GM04504 (cell line): Measurements from ENCODE around the gene CNTN5.

Source experiments
- DNase-seq: peaks from one replicate; pipeline ENCODE4 v3.0.0-alpha.2; 2012; ENCODE audit warnings: low read depth

The CNTN5 gene

GRCh38 chr11:99519095-99519494, 498.3 kb downstream of the CNTN5 start:
- DNase-seq = no peak

- DNase-seq = no peak
These were observed 501.9 kb downstream of the CNTN5 start for GRCh38 chr11:99522467-99523173.

DNA sequence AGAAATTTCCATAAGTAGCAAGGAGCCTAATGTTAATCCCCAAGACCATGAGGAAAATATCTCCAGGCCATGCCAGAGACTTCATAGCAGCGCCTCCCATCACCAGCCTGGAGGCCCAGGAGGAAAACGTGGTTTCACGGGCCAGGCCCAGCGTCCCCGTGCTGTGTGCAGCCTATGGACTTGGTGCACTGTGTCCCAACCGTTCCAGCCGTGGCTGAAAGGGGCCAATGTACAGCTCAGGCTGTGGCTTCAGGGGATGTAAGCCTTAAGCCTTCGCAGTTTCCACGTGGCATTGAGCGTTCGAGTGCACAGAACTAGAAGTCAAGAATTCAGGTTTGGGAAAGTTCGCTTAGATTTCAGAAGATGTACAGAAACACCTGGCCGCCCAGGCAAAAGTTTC, 510.7 kb downstream of the CNTN5 start:
- no peak for DNase-seq

GRCh38 chr11:99534812-99535211, 514.1 kb downstream of the CNTN5 start:
- DNase-seq = no peak

GRCh38 chr11:99535406-99535805, 514.7 kb downstream of the CNTN5 start:
- no peak for DNase-seq

DNA sequence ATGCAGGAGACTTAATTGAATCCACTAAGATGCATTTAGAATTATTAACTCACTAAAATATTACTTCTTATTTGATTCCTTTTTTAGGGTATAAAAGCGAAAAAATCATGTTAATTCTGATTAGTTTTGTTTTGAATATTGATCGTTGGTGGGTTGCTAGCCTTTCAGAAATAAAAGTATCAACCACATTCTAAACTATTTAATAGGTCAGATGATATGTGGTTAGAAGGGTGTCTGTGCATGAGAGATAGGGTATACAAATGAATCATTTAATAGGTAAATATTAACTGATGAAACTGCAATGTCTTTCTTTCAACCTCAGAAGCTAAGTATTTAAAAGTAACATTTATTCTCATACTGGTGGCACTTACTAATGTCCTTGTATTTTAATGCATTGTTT, 515.1 kb downstream of the CNTN5 start:
- DNase-seq = no peak

- no peak for DNase-seq
These were observed 516.9 kb downstream of the CNTN5 start for GRCh38 chr11:99537681-99538080.

- no peak for DNase-seq
These were observed 524.9 kb downstream of the CNTN5 start for GRCh38 chr11:99545616-99546015.

DNA sequence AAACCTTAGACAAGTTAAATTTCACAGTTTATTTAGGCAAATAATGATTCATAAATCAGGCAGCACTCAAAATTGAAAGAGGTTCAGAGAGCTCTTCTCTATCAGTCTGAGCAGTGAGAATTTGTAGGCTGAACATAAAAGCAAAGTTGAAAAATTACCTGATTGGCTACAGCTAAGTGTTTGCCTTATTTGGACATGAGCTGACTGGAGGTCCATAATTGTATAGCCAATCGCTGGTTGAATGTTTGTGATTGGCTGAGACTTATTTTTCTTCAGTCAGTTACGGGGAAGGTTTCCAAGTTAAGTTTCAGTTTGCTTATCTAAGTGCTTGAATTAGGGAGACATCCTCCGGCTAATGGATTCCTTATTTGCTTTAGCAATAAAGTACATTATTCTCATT, 527.5 kb downstream of the CNTN5 start:
- DNase-seq = no peak

DNA sequence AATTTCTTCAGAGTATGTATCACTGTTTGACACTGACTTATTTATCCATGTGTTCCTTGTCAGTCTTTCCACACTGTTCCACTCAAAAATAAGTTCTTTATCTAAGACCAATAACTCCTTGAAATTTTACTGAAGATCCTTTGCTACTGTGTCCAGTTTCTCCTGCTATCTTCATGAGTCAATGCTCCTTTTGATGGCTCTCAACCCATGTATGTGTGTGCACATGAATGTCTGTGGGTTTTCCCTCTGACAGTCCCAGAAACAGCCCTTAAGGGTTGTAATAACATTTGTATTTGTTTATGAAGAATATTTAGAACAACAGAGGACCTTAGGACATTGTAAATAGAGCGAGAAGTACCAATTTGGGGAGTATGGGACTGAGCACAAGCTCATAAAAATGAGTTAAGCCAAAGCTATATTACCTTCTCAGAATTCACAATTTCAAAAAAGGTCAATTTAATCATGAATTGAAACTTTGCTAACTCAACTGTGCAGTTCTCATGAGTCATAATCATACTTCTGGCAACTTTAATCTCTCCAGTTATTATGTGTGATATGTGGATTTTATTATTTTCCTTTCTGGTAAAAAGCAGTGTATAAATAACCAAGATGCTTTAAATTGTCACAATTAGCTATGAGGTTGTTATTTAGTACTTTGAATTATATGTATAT, 533.6 kb downstream of the CNTN5 start:
- no peak for DNase-seq

DNA sequence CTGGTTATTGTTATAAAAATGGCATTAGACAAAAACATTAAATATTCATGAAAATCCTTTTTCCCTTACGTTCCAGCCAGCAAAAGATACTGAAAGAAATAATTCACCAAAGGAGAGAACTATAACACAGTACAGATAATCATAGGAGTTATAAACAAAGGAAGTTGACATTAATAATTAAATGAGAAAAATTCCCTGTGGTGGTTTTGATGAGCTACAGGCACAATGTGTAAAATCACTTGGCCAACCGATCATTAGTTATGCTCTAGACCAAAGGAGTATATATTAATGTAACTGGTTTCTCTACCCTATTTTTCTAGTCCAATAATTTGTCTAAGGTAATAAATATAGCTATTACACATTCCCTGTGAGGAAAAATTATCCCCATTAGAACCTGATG, 534.7 kb downstream of the CNTN5 start:
- DNase-seq = no peak

DNA sequence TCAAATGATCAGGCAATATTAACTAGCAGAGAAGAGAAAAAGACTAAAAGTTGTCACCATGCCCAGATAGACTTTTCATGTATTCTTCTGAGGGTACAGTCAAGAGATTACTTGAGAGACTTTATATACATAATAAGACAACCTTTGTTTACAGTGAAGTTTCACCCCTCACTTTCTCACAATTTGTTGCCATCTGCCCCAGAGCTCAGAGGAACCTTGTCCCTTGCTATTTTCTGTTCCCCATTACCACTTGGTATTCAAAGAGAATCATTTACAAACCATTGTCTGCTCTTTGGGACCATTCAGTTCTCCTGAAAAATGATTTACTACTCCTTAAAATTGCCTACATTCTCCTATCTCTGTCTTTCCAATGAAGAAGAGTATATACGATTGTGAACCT, 544.6 kb downstream of the CNTN5 start:
- no peak for DNase-seq

- DNase-seq = no peak
These were observed 546.7 kb downstream of the CNTN5 start for GRCh38 chr11:99567334-99567956.

- DNase-seq = no peak
These were observed 548.1 kb downstream of the CNTN5 start for GRCh38 chr11:99568808-99569207.

DNA sequence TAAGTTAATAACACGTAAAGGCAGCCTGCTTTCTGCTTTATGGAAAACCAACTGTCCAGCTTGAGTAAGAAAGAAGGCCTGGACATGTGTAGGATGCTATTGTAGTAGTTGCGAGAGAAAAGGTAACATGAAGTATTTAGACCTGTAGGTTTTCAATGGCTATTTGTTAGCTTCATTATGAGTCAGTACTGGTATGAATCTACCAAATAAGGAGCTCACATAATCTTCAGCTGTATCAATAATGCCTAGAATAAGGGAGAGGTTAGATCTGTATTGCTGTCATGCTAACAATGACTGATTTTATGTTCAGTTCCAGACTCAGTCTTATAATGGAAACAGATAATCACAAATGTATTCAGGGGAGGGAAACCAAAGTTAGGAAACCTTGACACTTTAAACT, 550.3 kb downstream of the CNTN5 start:
- no peak for DNase-seq

- no peak for DNase-seq
These were observed 564.1 kb downstream of the CNTN5 start for GRCh38 chr11:99584830-99585229.

- DNase-seq = no peak
These were observed 564.9 kb downstream of the CNTN5 start for GRCh38 chr11:99585606-99586005.

GRCh38 chr11:99589771-99590170, 569.0 kb downstream of the CNTN5 start:
- DNase-seq = no peak

- DNase-seq = no peak
These were observed 571.5 kb downstream of the CNTN5 start for GRCh38 chr11:99592266-99592665.

- DNase-seq = no peak
These were observed 572.4 kb downstream of the CNTN5 start for GRCh38 chr11:99593197-99593596.

DNA sequence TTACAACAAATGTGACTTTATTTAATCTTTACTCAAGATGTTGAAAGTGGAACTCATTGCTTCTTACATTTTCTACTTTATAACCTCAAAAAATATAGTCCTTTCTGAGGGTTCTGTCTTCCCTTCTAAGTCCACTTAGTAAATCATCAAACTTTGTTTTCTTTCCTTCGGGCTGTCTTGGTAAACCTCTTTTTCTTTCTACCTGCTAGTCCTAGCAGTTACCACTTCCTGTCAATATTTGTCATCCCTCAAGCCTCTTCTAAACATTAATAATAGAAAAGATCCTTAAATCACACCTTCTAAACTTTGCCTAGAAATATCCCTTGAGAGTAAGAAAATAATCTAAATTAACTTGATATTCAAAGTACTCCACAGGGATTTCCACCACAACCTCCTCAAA, 580.4 kb downstream of the CNTN5 start:
- no peak for DNase-seq

DNA sequence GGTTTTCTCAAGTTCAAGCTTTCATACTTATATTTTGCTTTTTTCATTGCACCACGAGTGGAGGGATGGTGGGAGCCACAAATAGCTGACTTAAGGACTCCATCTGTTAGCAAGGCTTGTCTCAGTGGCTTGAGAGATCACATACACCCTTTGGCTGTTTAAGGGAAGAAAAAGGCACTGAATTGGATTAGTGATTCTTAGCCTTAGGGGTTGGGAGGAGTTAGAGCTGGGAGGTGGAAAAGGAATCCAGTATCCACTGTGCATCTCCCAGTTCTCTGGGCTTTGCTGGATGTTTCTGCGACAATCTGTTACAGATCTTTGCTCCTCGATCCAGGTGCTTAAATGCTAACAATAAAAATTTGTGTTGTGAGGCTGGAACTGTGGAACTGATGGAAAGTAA, 593.6 kb downstream of the CNTN5 start:
- DNase-seq = no peak

DNA sequence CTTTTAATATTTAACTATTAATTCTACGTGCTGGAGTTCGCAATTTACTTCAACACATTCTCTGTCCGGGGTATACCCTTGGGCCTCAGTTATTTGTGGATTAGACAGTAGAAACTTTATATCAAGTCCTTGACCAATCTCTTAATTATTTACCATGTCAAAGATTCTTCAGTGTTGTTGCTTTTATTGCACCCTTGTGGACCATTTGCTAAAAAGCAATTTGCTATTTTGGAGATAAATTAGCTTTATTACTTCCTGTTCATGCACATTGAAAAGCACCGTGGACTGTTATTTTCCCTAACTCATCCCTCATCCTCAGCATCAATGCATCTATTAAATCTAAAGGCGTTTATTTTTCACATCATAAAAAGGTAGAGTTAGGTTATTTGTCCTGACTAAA, 609.9 kb downstream of the CNTN5 start:
- no peak for DNase-seq

GRCh38 chr11:99631618-99632017, 610.9 kb downstream of the CNTN5 start:
- DNase-seq = no peak
